GM18868 (cell line): ENCODE results near the gene FES.

Experiments
- ATAC-seq: cut with Tn5 transposase; IDR thresholded peaks from one replicate; pipeline ENCODE4 v1.9.1; 2021; ENCODE audit warnings: mild to moderate bottlenecking, moderate library complexity; ENCODE audit not compliant: unreplicated experiment

FES gene

DNA sequence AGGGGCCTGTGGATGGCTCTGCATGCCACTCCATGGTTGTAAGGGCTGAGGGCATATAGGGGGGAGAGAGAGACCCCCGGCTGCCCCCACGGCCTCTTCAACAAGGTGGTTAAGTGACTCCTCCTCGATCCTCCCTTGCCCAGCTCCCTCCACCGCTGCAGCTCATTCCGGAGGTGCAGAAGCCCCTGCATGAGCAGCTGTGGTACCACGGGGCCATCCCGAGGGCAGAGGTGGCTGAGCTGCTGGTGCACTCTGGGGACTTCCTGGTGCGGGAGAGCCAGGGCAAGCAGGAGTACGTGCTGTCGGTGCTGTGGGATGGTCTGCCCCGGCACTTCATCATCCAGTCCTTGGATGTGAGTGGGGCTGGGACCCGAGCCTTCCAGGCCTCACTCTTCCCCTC is 6.5 kb downstream of the FES start:
- ATAC-seq: no peak

DNA sequence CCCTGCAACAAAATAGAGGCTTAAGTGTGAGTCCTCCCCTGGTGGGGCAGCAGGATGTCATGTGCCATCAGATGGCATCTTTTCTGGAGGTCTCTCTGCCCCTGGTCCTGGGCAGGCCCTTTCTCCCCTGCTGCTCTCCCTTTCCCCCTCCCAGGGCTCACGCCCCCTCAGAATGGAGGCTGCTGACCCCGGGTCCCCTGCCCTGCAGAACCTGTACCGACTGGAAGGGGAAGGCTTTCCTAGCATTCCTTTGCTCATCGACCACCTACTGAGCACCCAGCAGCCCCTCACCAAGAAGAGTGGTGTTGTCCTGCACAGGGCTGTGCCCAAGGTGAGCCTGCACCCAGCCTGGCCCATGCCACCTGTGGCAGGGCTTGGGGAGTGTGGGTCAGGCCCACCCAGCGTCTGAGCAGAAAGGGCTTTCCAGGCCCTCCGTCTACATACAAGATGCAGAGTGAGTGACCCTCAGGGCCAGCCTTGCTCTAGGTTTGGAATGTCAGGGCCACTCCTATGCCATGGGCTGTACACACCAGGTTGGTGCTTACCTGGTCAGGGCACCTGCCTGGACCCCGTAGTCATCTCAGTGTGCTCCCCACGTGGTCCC is 7.1 kb downstream of the FES start:
- ATAC-seq: no peak

DNA sequence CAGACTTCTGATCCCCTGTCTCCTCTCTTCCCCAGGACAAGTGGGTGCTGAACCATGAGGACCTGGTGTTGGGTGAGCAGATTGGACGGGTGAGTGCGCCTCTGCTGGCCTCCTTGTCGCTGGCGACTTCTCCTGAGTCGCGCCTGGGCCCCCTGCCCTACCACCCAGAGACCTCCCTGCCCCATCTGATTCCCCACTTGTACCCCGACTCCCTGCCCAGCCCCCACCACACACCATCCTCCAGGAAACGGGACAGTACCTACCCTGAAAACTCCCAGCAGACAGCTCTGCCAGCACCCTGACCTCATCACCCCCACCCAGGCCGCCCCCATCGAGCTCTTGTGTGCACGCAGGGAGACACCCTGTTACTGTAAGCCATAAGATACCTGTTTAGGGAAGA is 7.7 kb downstream of the FES start:
- ATAC-seq: no peak

DNA sequence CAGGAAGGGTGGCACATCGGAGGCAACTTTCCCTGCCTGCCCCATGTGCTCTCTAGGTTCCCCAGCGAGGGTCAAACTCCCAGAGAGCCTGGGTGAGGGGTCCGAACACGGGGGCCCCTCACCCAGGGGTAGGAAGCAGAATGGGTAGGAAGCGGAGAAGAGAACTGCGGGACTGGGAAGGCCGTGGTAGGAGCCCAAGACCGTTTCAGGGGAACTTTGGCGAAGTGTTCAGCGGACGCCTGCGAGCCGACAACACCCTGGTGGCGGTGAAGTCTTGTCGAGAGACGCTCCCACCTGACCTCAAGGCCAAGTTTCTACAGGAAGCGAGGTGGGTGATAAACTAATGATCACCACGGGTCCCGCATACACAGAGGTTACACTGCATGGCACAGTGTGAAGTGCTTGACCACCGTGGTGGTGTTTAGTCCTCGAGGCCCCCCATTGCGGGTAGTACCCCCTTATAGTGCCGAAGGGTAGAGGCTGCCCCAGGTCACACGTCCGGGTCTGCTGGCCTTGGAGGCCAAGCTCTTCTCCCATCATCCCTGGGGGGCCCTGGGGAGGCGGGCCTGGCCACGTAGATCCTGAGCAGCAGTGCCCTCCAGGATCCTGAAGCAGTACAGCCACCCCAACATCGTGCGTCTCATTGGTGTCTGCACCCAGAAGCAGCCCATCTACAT is 8.3 kb downstream of the FES start:
- no peak for ATAC-seq

DNA sequence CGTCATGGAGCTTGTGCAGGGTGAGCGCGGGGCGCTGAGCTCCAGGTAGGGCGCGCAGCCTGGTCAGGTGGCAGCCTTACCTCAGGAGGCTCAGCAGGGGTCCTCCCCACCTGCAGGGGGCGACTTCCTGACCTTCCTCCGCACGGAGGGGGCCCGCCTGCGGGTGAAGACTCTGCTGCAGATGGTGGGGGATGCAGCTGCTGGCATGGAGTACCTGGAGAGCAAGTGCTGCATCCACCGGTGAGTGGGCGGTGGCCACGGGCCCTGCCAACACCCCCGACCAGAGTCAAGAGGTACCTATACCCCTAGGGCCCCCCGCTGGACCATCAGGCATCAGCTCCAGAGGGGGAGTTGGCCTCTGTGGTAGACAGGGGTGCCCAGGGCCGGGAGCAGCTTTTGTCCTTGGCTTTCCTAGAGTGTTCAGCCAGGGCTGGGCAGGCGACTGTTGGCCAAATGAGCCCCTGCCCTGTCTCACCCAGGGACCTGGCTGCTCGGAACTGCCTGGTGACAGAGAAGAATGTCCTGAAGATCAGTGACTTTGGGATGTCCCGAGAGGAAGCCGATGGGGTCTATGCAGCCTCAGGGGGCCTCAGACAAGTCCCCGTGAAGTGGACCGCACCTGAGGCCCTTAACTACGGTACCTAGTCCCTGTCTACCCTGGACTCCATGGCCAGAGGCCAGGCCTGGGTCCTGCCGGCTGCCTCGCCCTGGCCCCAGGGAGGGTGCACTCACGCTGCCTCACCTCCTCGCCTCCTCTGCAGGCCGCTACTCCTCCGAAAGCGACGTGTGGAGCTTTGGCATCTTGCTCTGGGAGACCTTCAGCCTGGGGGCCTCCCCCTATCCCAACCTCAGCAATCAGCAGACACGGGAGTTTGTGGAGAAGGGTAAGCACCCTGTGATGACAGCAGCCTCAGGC is 9.1 kb downstream of the FES start:
- ATAC-seq: no peak

DNA sequence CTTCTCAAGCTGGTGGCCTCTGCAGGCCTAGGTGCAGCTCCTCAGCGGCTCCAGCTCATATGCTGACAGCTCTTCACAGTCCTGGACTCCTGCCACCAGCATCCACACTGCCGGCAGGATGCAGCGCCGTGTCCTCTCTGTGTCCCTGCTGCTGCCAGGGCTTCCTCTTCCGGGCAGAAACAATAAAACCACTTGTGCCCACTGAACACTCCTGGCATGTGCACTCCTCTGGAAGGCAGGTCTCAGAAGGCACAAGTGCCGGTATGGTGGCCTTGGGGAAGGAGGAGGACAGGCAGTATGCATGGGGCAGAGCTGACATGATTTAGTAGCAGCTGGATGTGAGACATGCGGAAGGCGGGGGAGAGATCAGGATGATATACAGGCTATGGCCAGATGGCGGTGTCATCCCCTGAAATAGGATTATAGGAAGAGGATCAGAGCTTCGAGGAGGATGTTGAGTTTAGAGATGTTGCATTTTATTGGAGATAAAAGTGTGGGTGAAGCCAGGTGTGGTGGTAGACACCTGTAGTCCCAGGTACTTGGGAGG is 11.3 kb downstream of the FES start:
- no peak for ATAC-seq

DNA sequence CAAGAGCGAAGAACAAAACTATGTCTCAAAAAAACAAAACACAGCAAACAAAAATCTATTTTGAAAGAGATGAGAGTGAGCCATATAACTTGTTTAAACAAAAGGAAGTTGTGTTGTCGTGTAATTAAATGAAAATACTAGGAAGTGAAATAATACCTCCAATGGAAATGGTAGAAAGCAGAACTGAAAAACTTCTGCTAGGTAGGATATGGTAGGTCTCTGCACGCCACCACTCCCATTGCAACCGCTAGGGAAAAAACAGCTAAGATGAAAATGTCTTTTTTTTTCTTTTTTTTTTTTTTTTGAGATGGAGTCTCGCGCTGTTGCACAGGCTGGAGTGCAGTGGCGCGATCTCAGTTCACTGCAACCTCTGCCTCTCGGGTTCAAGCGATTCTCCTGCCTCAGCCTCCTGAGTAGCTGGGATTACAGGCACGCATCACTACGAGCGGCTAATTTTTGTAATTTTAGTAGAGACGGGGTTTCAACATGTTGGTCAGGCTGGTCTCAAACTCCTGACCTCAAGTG is 12.9 kb downstream of the FES start:
- ATAC-seq: peak; percentile 53

DNA sequence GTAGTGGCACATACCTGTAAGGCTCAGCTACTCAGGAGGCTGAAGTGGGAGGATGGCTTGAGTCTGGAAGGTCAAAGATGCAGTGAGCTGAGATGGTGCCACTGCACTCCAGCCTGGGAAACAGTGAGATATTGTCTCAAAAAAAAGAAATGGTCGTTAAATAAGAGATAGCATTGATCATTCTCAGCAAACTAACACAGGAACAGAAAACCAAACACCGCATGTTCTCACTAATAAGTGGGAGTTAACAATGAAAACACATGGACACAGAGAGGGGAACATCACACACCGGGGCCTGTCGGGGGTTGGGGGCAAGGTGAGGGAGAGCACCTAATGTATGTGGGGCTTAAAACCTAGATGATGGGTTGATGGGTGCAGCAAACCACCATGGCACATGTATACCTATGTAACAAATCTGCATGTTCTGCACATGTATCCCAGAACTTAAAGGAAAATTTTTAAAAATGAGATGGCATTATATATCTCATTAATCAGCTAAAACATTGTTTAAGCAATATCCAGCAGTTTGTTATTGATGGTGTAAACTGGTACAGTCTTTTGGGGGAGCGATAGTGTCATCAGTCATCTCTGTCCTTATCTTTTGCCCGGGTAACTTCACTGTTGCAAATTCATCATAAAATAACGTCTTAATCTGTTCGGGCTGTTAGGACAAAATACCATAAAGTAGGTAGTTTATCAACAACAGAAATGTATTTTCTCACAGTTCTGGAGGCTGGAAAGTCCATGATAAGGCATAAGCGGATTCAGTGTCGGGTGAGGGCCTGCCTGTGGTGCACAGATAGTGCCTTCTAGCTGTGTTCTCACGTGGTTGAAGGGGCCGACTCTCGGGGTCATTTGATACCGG is 17.1 kb downstream of the FES start:
- ATAC-seq: no peak

DNA sequence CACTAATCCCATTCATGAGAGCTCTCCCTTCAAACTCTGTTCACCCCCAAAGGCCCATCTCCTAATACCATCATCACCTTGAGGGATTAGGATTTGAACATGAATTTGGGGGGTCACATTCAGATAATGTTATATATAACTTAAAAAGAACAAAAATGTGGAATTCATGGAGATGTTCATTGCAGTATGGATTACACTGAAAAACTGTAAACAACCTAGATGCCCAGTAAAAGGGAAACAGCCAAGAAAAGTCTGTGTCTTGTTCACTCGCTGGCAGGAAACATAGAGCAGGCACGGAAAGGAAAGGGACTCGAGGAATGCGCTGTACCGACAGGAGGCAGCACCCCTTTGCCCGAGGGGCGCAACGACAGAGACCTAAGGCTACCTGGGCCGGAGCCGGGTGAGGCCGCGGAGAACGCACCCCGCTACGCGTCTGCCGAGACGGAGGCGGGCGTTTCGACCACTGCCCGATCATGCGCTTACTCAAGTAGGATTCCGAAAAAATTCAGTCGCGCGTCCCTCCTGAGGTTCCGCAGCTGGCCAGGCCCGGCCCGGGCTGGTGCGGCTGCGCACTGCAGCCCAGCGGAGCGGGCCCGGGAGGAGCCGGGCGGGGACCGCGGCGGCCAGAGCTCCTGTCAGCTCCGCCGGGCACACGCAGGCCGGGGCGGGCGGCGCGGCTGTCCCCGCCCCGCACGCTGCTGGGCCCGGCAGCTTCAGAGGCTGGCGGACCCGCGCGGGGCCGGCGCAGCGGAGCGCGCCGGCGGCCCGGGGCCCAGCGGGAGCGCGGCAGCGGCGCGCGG is 17.9 kb downstream of the FES start:
- ATAC-seq: peak; percentile 72

DNA sequence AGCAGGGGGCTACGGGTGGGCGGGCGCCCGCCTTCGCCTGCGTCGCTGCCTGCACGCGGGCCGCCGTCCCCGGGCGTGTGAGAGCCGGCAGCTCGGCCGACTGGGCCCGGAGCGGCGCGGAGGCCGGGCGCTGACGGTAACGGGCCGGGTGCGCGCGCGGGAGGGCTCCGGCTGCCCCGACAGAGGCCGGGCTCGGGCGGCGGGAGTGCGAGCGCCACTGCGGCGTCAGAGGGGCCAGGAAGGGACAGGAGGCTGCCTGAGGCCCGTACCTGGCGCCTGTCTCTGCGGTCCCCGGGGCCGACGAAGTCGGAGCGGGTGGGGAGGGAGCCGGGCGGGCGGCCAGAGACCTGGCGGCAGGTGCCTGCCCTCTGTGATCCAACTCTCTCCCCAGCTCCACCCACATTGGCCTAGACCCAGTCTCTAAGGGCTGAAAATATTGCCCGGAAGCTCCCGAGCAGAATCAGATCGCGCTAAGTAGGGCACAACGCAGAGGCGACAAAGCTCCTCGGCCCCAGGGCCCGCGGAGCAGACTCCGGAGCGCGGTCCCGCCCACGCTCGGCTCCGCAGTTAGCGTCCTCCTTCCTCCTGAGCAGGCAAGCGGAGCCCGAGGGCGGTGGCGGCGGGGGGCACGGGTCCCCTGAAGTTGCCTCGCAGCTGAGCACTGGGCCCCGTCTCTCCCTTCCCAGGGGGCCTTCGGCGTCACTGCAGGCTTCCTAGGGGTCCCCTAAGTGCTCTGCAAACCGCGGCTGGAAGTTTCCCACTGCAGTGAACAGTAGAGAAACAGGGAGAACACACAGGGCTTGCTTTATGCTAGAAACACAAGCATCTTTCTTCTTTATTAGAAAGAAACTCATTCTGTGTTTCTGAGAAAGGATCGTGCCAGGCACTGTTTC is 18.8 kb downstream of the FES start, which contains the start of gene MAN2A2:
Gene MAN2A2, plus strand, starts transcription at position 463 of the 893 bp plus-strand sequence. CDS start 906 bp downstream, outside the sequence.
- ATAC-seq: peak; percentile 56

DNA sequence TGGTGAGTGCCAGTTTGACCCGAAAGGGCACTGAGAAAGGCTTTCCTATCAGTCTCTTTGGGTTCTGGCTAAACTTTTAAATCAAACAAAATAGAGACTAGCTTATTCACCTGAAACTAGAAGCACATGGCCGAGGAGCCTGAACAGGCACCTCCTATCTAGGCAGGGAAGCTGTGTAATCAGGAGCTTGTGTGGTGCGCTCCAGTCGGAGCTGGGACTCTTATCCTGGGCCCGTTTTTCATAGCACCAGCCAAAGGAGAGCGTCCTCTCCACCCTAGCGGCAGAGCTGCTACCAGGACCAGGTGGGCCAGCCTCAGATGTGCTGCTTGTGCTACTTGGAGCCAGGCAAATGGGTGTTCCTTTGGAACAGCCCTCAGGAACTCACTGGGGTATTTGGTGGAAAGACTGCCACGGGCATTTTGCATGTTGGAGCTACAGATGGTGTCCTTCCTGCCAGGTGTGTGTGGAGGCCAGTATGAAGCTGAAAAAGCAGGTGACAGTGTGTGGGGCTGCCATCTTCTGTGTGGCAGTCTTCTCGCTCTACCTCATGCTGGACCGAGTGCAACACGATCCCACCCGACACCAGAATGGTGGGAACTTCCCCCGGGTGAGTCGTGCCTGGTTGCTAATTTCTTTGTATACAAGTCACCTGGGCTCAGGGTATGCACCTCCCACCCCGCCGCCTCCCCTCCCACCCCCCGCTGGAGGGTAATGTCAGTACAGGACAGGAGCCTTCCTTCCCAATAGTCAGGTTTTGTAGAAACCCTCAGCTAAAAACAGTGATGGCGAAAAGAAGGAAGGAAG is 19.6 kb downstream of the FES start:
- no peak for ATAC-seq

DNA sequence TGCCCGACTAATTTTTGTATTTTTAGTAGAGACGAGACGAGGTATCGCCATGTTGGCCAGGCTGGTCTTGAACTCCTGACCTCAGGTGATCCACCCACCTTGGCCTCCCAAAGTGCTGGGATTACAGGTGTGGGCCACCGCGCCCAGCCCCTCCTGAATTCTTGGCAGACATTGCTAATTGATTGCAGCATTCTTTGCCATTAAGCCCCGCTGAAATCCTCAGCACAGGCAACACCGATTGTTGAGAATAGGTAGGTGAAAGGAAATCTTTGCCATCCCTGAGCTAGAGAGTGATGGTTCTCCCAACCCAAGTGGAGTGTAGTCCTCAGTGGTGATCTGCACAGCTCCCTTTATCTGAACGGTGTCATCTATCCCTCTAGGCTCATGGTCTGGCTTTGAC is 20.4 kb downstream of the FES start:
- no peak for ATAC-seq

DNA sequence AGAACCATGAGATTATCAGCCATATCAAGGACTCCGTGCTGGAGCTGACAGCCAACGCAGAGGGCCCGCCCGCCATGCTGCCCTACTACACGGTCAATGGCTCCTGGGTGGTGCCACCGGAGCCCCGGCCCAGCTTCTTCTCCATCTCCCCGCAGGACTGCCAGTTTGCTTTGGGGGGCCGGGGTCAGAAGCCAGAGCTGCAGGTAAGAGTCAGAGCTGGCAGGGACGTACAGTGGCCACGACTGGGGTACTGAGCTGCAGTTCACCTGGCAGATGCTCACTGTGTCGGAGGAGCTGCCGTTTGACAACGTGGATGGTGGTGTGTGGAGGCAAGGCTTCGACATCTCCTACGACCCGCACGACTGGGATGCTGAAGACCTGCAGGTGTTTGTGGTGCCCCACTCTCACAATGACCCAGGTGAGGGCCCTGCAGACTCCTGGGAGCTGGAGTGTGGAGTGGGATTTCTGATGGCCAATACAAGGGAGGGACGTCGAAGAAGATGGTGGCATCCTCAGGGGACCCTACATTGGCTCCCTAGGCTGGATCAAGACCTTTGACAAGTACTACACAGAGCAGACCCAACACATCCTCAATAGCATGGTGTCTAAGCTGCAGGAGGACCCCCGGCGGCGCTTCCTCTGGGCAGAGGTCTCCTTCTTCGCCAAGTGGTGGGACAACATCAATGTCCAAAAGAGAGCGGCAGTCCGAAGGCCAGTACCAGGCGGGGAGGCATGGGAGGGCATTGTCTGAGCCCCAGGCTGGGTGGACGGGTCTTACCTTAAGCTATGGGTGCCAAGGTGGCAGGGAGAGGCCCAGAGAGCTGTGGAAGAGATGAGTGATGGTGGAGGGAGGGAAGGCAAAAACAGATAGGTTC is 21.2 kb downstream of the FES start:
- ATAC-seq: no peak

DNA sequence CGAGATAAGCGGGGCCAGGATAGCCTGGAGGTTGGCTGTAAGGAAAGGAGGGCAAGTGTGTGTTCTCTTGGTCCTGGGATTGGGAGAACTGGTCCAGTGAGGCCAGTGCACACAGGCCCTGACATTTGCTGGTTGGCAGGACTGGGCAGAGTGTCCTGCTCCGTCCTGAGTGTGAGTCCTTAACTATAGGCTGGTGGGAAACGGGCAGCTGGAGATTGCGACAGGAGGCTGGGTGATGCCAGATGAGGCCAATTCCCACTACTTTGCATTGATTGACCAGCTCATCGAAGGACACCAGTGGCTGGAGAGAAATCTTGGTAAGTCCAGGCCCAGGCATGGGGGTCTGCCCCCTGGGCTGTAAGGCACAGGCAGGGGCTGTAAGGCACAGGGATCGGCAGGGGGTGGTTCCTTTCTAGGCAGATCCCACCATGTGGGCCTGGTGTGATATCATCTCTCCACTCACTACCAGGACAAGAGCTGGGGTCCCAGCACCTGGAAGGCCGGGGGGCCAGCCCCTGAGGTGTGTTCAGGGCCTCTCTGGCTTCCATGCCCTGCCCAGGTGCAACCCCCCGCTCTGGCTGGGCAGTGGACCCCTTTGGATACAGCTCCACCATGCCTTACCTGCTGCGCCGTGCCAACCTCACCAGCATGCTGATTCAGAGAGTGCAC is 22.0 kb downstream of the FES start:
- no peak for ATAC-seq

DNA sequence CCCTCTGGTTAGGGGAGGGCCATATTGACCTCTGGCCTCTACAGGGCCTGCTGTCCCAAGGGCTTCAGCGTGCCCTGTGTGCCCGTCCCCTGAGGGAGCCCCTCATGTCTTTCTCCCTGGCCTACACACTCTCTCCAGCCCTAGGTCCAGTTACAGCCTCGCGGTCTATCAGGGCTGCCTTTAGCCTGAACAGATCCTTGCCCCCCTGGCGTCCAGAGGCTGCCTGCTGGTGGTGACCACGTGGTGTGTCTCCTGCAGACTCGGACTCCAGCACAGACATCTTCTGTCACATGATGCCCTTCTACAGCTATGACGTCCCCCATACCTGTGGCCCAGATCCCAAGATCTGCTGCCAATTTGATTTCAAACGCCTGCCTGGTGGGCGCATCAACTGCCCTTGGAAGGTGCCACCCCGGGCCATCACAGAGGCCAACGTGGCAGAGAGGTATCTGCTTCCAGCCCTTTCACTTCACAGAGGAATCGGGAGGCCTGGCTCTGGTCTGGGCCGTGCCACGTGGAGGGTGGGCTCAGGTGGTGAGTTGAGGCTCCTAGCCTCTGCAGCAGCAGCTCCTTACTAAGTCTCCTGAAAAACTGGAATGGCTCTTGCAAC is 22.9 kb downstream of the FES start:
- ATAC-seq: no peak
